NT2/D1 (cell line): ENCODE measurements around the gene APOLD1.
"Not testable (repeated sequence)": the region's sequence is repeated elsewhere in the genome, so short reads cannot be mapped to it uniquely, and the experiment has no call there.

Experiments used
- SUZ12 ChIP-seq: IDR thresholded peaks from 2 replicates; pipeline ENCODE4 v1.6.1; 2011; ENCODE audit not compliant: insufficient read length, insufficient read depth; ENCODE audit errors: extremely low read depth
- YY1 ChIP-seq: IDR thresholded peaks from 2 replicates; pipeline ENCODE4 v1.6.1; 2011; ENCODE audit not compliant: insufficient read length, insufficient read depth
- ZNF274 ChIP-seq: IDR thresholded peaks from 2 replicates; pipeline ENCODE4 v1.6.1; 2011; ENCODE audit warnings: mild to moderate bottlenecking, low read depth, low read length

GRCh38 chr12:12839439-12839838 is 54.0 kb downstream of the APOLD1 start:
- not testable (repeated sequence) for TF ChIP-seq SUZ12, YY1, ZNF274
